ENCODE measurements around the gene DBNL. TPM values are rescaled to one million over a fixed set of nuclear protein-coding genes. Genes with fewer than 3 reads are reported as not detected.

Gene DBNL
- total RNA-seq, 1 experiment from 2014 or later: 64.5 TPM

DNA sequence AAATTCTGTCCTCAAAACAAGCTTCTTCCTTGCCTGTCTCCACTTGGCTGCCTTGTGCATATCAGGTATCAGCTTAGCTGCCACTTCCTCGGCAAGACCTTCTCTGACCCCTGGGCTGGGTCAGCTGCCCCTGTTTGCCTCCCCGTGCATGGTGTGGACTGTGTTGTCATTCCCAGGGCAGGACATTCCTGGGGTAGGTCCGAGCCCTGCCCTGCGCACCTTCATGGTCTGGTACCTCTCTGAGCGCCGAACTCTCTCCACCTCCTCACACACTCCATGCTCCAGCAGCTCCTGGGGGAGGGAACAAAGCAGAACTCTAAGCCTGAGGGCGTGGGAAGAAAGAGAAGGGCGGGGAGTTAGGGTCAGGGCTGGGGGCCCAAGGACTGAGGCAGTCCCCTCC, 34.0 kb downstream of the DBNL start:
- no peak overlapping the region for H3K27ac ChIP-seq (ENCODE audit: low read depth, low read length, poor library complexity, severe bottlenecking)
- H3K9me3 ChIP-seq (ENCODE audit: low read depth, low read length, poor library complexity, severe bottlenecking): no peaks in the 10 kb centered on the region
- peaks cover 4% of the 10 kb centered on the region for H3K4me1 ChIP-seq (ENCODE audit: insufficient read depth, low read length, poor library complexity, severe bottlenecking)
- CTCF ChIA-PET: no interaction called here
- H3K4me3 ChIP-seq (ENCODE audit: low read depth, low read length, poor library complexity, severe bottlenecking): no peak overlapping the region
- POLR2A ChIA-PET (ENCODE audit: low non-redundant PET): no interaction called here
- BruUV-seq (replicated peaks): no TSS peak
- intact Hi-C loops (cut with micrococcal nuclease; ENCODE audit: unreplicated experiment): no loop called here
- TF ChIP-seq, protein P1, sequence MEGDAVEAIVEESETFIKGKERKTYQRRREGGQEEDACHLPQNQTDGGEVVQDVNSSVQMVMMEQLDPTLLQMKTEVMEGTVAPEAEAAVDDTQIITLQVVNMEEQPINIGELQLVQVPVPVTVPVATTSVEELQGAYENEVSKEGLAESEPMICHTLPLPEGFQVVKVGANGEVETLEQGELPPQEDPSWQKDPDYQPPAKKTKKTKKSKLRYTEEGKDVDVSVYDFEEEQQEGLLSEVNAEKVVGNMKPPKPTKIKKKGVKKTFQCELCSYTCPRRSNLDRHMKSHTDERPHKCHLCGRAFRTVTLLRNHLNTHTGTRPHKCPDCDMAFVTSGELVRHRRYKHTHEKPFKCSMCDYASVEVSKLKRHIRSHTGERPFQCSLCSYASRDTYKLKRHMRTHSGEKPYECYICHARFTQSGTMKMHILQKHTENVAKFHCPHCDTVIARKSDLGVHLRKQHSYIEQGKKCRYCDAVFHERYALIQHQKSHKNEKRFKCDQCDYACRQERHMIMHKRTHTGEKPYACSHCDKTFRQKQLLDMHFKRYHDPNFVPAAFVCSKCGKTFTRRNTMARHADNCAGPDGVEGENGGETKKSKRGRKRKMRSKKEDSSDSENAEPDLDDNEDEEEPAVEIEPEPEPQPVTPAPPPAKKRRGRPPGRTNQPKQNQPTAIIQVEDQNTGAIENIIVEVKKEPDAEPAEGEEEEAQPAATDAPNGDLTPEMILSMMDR (conservative IDR thresholded peaks at IDR 0.05; ENCODE audit: low read depth, low read length): no peak
- no peak for TF ChIP-seq EZH2 (IDR thresholded peaks at IDR 0.05; ENCODE audit: borderline replicate concordance, low read depth, low read length, poor library complexity, severe bottlenecking)
- H3K36me3 ChIP-seq (ENCODE audit: insufficient read depth, low read length, poor library complexity, severe bottlenecking): peaks cover 25% of the 10 kb centered on the region
- no peak for DNase-seq (ENCODE audit: low spot score)
- H3K27me3 ChIP-seq (replicated peaks; ENCODE audit: insufficient read depth, low read depth, low read length, poor library complexity): no peaks in the 10 kb centered on the region

DNA sequence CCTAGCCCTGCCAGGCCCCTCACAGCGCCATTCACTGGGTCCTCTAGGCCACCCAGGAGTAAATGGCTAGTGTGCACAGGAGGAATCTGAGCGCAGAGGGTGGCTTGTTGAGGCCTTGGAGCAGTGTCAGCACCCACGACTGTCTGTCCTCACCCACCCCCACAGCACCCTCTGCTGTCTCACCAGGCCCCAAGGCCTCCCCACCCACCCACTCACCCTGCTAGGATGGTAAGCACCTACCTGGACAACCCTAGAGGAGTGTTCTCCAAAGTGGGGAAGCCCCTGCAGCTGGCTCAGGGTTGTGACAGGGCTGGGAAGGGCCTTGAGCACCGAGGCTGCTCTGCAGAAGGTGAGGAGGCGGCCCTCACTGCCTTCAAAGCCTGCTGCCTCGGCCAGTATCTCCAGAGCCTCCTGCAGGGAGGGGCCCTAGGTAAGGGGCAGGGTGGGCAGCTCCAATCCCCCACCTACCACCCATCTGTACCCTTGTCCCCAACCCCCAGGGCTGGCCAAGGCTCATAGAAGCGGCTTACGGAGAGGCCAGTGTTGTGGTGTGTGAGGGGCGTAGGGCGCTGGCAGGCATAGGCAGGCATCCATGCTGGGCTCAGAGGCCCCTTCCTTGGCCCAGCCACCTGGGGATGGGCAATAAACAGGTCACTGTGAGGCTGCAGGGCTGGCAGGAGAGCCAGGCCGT, 35.0 kb downstream of the DBNL start:
- BruUV-seq (replicated peaks): no TSS peak

DNA sequence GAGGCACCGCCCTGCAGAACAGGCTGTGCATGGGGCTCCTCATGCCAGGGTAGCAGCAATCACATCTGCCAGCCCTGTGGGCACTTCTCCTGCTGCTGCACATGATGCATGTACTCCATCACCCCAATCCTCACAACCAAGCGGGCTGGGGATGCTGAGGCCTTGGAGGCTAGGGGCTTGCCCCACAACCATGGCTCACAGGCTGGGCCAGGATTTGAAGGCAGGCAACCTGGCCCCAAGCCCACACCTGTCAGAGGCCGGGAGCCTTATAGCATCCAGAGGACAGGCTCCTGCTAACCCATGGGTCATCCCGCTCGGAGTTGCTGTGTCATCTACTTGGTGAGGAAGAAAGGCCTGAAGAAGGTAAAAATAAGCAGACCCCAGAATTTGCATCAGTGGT, 35.6 kb downstream of the DBNL start:
- intact Hi-C loops (cut with micrococcal nuclease; ENCODE audit: unreplicated experiment): loop anchor here (5.0 kb wide), 1 partner anchor 122 kb away; the partner anchor contains the start of gene YKT6
- H3K36me3 ChIP-seq (ENCODE audit: insufficient read depth, low read length, poor library complexity, severe bottlenecking): peaks cover 25% of the 10 kb centered on the region
- no peaks in the 10 kb centered on the region for H3K9me3 ChIP-seq (ENCODE audit: low read depth, low read length, poor library complexity, severe bottlenecking)
- H3K4me1 ChIP-seq (ENCODE audit: insufficient read depth, low read length, poor library complexity, severe bottlenecking): peaks cover 4% of the 10 kb centered on the region
- no peak overlapping the region for H3K27ac ChIP-seq (ENCODE audit: low read depth, low read length, poor library complexity, severe bottlenecking)
- H3K4me3 ChIP-seq (ENCODE audit: low read depth, low read length, poor library complexity, severe bottlenecking): no peak overlapping the region
- TF ChIP-seq, protein P1 (conservative IDR thresholded peaks at IDR 0.05; ENCODE audit: low read depth, low read length): no peak
- TF ChIP-seq EZH2 (IDR thresholded peaks at IDR 0.05; ENCODE audit: borderline replicate concordance, low read depth, low read length, poor library complexity, severe bottlenecking): no peak
- CTCF ChIA-PET: no interaction called here
- H3K27me3 ChIP-seq (replicated peaks; ENCODE audit: insufficient read depth, low read depth, low read length, poor library complexity): no peaks in the 10 kb centered on the region
- BruUV-seq (replicated peaks): no TSS peak
- DNase-seq (ENCODE audit: low spot score): no peak
- POLR2A ChIA-PET (ENCODE audit: low non-redundant PET): no interaction called here

More for the DNA sequence above, 35.0 kb downstream of the DBNL start:
- Histone ChIP-seq H3K27ac (ENCODE audit: low read depth, low read length, poor library complexity, severe bottlenecking) (no peak overlapping the region), H3K4me1 (ENCODE audit: insufficient read depth, low read length, poor library complexity, severe bottlenecking) (peaks cover 4% of the 10 kb centered on the region), H3K4me3 (ENCODE audit: low read depth, low read length, poor library complexity, severe bottlenecking) (no peak overlapping the region), H3K27me3 (replicated peaks; ENCODE audit: insufficient read depth, low read depth, low read length, poor library complexity) (no peaks in the 10 kb centered on the region), H3K36me3 (ENCODE audit: insufficient read depth, low read length, poor library complexity, severe bottlenecking) (peaks cover 25% of the 10 kb centered on the region), H3K9me3 (ENCODE audit: low read depth, low read length, poor library complexity, severe bottlenecking) (no peaks in the 10 kb centered on the region)
- CTCF ChIA-PET: no interaction called here
- DNase-seq (ENCODE audit: low spot score): no peak
- intact Hi-C loops (cut with micrococcal nuclease; ENCODE audit: unreplicated experiment): loop anchor here (5.0 kb wide), 1 partner anchor 123 kb away; the partner anchor contains the start of gene YKT6
- no peak for TF ChIP-seq EZH2 (IDR thresholded peaks at IDR 0.05; ENCODE audit: borderline replicate concordance, low read depth, low read length, poor library complexity, severe bottlenecking)
- TF ChIP-seq, protein P1 (conservative IDR thresholded peaks at IDR 0.05; ENCODE audit: low read depth, low read length): no peak
- POLR2A ChIA-PET (ENCODE audit: low non-redundant PET): no interaction called here

Data from A673 (cell line).